HG03045 (cell line): ENCODE results near the gene ARHGAP42.
"Not testable (repeated sequence)": the region's sequence is repeated elsewhere in the genome, so short reads cannot be mapped to it uniquely, and the experiment has no call there.

ENCODE experiments used
- ATAC-seq: cut with Tn5 transposase; IDR thresholded peaks from one replicate; pipeline ENCODE4 v1.9.1; 2021; ENCODE audit warnings: mild to moderate bottlenecking, moderate library complexity; ENCODE audit not compliant: unreplicated experiment

Gene ARHGAP42

DNA sequence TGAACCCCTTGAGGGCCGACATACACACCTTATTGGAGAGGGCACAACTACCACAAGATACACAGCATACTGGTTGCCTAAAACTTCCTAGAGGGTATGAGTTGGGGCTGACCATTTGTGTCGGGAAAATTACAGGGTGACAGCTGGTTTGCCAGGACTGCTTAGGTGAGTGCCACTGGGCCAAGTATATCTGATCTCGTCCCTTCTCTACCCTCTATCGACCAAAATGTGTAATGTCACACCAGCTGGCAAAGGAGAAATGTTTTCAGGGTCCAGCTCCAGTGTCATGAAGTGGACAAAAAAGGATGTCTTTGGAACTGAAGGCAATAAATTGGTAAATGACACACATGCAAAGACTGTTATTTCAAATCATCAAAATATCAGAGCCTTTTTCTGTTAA is 316.4 kb downstream of the ARHGAP42 start:
- ATAC-seq, result no peak

DNA sequence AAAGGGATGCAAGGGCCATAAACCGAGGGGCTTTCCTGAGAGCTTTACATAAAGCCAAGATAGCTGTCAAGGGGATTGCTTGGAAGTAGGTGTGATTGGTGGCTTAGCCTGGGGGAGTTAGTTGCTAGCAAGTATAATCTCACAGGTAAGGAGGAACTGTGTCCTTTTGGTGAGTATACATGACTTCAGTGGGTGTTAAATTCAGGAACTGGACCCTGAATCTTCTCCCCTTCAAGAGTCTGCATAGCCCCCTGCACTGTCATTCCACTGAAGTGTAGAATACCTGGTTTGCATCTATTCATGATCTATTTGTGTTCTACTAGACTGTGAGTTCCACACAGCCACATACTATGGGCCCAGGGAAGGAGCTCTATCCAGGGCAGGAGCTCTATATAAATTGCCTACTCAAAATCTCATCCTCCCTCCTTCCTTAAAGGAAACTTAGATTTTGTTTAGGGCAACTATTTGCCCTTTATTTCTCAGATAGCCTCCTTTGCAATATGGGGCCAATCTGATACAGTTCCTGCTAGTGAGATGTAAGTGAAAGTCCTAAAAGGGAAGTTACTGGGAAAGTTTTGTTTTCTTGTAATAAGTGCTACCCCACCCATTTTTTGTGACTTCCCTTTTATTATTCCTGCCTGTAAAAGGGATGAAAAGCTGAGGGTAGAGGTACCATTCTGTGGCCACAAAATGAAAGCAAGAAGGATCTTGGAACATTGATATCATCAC is 322.0 kb downstream of the ARHGAP42 start:
- no peak for ATAC-seq

DNA sequence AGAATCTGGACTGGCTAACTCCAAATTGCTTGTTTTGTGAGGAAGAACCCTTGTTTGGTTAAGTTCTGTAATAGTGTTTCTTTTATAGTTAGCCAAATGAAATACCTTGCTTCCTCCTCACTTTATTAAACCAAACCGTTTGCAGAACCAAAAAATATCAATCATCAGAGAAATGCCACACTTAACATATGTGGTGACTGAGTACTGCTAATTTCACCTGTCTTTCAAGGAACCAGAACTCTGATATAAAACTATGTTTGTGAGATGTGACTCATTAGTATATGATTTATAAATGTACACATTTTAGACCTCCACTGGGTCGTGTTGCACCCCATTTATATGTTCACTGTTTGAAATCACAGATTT is 322.6 kb downstream of the ARHGAP42 start:
- ATAC-seq, result no peak

DNA sequence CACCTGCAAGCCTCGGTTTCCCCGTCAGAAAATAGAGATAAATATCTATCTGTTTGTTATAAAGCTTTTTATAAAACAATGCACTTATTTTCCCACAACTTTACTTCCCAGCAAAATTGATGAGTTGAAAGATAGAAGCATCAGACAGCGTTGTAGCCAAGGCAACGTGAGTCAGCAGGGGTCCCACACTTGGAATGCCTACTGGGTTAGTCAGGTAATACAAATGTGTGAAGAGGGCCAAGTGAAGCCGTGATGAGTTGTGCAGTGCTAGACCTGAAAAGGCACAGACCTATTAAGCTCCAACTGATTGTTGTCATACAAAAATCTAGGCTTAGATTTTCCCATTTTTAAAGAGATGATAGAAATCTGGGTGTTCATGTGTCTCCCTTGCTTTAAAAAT is 323.8 kb downstream of the ARHGAP42 start:
- no peak for ATAC-seq

DNA sequence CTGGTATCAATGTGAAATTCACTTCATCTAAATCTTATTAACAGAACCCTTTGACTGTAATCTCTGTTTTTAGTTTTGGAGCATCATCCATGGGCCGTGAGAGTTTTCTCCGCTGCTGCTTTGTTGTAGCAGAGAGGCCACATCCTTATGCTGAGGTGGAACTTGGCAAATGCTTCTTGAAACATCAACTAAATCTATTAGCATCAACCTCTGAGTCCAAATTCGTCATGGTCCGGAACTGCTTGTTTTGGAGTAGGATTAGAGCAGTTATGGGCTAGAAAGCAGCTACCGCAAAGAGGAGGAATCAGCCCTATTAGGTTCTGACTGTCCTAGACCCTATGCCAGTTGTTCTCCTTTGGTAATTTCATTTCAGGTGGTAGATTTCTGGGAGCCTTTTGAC is 324.8 kb downstream of the ARHGAP42 start:
- no peak for ATAC-seq

DNA sequence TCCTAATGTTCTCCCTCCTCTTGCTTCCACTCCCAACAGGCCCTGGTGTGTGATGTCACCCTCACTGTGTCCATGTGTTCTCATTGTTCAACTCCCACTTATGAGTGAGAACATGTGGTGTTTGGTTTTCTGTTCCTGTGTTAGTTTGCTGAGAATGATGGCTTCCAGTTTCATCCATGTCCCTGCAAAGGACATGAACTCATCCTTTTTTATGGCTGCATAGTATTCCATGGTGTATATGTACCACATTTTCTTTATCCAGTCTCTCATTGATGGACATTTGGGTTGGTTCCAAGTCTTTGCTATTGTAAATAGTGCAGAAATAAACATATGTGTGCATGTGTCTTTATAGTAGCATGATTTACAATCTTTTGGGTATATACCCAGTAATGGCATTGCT is 326.6 kb downstream of the ARHGAP42 start:
- not testable (repeated sequence) for ATAC-seq

DNA sequence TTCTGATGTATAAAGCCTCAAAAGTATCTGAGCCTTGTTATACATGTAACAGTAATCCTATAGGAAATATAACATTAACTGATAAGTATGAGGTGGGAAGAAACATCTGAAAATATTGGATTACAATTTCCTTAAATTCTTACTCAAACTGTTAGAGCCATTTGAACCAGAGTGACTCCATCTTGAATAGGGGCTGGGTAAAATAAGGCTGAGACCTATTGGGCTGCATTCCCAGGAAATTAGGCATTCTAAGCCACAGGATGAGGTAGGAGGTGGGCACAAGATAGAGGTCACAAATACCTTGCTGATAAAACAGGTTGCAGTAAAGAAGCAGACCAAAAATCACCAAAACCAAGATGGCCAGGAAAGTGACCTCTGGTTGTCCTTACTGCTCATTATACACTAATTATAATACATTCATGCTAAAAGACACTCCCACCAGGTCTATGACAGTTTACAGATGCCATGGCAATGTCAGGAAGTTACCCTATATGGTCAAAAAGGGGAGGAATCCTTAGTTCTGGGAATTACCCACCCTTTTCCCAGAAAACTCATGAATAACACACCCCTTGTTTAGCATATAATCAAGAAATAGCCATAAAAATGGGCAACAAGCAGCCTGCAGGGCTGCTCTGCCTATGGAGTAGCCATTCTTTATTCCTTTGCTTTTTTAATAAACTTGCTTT is 327.7 kb downstream of the ARHGAP42 start:
- ATAC-seq, result no peak

DNA sequence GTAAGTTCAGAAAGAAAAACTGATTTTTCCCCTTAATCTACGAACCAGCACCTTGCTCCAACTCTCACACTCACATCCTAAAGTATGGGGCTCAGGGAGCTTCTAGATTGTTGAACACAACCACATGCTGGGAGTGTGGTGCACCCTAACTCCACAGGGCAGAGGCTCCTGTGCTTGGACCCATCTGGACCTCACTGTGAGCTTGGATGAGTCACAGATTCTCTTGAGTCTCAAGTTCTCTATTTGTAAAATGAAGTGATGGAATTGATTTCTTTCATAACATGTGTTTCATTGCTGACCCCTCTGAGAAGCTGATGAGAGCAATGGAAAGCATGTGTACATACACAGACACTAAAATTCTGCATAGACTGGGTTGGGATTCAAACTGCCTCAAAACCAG is 332.8 kb downstream of the ARHGAP42 start:
- ATAC-seq, result no peak

DNA sequence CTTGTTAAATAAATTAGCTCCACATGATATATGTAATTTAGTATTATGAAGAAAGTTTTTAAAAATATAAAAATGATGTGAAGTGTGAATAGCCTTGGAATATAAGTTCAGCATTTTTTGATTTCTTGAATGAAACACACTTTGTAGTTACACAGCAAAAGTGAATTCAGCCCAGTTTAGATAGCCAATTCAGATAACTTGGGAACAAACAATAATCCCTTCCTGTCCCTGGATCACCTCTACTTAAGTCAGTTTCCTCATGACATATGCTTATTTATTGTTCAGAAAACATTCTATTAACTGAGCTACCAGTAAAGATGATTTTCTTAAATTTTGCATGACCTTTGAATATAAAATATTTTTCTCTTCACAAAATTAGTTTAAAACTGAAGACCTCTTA is 335.2 kb downstream of the ARHGAP42 start:
- ATAC-seq, result no peak

DNA sequence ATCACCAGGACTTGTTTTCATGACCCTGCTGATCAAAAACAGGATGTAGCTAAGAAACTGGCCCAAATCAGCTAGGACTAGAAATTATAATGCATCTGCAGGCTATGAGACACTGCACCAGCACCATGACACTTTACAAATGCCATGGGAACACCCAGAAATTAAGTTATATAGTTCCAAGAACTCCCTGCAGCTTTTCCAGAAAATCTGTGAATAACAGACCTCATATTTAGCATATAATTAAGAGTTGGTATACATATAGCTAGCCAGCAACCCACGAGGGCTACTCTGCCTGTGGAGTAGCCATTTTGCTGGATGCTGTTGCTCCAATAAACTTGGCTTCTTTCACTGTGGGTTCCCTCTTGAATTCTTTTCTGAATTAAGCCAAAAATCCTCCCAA is 341.6 kb downstream of the ARHGAP42 start:
- no peak for ATAC-seq

DNA sequence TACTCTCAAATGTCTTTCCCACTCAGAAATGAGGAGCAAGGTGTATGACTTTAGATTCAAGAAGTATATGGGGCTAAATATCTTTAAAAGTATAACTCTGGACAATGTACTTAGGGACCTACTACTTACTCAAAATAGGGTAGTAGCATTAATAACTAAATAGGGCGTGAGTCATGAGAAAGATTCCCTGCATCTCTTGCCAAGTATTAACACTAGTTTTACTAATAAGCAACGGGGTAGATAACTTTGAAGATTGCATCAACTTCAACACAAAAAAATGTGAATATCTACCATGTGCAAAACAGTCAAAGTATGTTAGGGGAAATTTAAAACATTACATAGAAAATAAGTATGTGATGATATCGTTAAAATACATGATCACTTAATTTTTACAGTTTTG is 342.9 kb downstream of the ARHGAP42 start:
- no peak for ATAC-seq

DNA sequence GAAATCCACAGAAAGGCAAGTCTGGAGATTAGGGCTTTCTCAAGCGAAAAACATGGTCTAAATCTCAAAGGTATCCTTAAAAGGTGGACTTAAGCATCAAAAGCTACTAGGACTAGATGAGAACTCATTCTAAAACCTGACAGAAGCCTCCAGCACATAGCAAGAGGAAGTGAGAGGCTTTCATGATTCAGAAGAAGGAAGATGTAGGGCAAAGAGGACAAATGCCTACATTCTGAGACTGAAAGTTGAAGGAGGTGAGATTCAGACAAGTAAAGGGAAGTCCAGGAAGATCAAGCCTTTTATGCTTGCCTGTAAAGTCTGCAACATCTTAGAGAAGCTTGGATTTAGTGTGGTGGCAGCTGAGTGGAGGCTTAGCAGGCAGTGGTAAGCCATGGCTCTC is 343.6 kb downstream of the ARHGAP42 start:
- no peak for ATAC-seq

DNA sequence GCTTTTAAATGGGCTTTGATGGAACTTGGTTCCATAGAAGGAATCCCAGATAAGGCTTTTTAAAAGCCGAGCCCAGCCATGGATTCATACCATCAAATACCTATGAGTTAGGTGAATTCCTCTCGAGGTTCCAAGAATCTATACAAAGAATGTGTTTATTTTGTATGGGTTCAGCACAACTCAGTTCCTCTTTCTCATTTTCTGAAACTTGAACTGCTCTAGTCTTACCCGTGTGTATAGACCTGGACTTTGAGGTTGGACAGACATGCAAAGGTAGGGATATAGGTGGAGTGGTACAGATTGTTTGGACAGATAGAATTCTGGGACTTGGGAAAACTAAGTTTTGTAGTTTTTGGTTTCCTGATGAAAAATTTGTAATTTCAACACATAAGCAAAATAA is 344.6 kb downstream of the ARHGAP42 start:
- no peak for ATAC-seq

DNA sequence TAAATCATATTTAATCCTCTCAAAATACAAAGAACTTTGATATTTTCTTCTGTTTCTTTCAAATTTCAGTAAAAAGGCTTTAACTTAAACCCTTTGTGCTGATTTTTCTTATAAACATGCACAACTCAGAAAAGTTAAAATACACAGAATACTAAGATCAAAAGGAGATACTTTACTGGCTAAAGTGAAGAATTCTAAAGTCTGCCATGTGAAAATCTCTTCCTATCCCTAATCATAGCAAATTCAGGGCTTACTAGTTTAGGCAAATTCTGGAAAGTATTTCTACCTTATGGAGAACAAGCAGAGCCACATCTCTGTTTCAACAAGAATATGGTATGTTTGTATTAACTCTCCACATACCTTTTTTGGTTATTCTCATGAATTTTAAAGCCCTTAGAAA is 345.9 kb downstream of the ARHGAP42 start:
- ATAC-seq, result no peak

DNA sequence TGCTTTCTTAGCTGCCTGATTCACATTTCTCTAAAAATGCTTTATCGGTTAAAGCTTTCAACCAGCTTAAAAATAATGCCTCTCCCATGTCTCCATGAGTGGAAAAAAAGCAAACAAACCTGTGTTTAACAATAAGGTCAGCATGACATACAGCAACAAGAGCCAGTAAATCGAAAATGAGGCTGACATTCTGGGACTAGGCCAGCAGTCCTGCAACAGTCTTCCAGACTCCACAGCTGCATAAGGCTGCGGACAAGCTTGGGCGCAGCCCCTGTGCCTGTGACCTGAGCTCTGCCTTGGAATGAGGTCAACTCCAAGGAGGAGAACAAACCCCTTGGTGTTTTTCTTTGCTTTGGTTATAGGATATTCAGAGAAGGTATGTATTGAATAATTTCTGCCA is 347.0 kb downstream of the ARHGAP42 start:
- ATAC-seq, result no peak

DNA sequence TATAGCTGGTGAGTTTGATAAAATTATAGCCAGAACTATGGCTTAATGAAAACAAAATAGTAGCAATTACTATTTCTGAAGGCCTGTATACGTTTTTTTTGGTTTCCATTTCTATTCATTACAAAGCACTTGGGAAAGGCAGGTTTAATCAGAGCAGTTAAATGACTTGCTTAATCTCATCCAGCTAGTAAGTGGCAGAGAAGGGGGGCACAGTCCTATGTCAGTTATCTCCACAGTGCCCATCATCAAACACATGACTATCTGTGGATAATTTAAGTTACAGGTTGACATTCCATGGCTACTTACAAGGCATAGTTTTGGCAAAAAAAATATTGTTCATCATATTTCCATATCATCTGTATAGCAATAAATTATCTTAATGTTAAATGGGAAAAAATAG is 348.8 kb downstream of the ARHGAP42 start:
- no peak for ATAC-seq
